ENCODE results near the gene CLCA4.

- no peak for TF ChIP-seq CREB1 (CRISPR knock-in tag; IDR thresholded peaks at IDR 0.05)
- TF ChIP-seq ZNF121 (CRISPR knock-in tag; IDR thresholded peaks at IDR 0.05), result no peak
- TF ChIP-seq CTCF (IDR thresholded peaks at IDR 0.05), result no peak
- TF ChIP-seq, protein P1, sequence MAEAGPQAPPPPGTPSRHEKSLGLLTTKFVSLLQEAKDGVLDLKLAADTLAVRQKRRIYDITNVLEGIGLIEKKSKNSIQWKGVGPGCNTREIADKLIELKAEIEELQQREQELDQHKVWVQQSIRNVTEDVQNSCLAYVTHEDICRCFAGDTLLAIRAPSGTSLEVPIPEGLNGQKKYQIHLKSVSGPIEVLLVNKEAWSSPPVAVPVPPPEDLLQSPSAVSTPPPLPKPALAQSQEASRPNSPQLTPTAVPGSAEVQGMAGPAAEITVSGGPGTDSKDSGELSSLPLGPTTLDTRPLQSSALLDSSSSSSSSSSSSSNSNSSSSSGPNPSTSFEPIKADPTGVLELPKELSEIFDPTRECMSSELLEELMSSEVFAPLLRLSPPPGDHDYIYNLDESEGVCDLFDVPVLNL (CRISPR knock-in tag; IDR thresholded peaks at IDR 0.05; ENCODE audit: borderline replicate concordance, low read depth), result no peak
- no peak for TF ChIP-seq IRF2 (CRISPR knock-in tag; IDR thresholded peaks at IDR 0.05; ENCODE audit: borderline replicate concordance, low read depth)
- TF ChIP-seq, protein P2, sequence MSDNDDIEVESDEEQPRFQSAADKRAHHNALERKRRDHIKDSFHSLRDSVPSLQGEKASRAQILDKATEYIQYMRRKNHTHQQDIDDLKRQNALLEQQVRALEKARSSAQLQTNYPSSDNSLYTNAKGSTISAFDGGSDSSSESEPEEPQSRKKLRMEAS (CRISPR knock-in tag; IDR thresholded peaks at IDR 0.05), result no peak
Observed at GRCh38 chr1:86583032-86583431, 36.2 kb downstream of the CLCA4 start.

All from WTC11 (cell line).